Testis (tissue), 2 donors: ENCODE results near the gene KDELR3.

Experiments
- POLR2A ChIP-seq: fragments of 450-650 bp; IDR thresholded peaks from one replicate; pipeline ENCODE4 v1.6.1; 2017; ENCODE audit warnings: antibody characterized with exemption, mild to moderate bottlenecking, moderate library complexity
- TF ChIP-seq, protein P1 (sequence below), 3 experiments: fragments of 450-650 bp in 2 of 3; fragments of 200-600 bp in 1 of 3; sonication (generic) in 1 of 3; IDR thresholded peaks; one replicate each; pipeline ENCODE4 v1.5.1; 2016 to 2019; ENCODE audit warnings: antibody characterized with exemption in 3 of 3, mild to moderate bottlenecking in 2 of 3, moderate library complexity in 1 of 3

DNA sequence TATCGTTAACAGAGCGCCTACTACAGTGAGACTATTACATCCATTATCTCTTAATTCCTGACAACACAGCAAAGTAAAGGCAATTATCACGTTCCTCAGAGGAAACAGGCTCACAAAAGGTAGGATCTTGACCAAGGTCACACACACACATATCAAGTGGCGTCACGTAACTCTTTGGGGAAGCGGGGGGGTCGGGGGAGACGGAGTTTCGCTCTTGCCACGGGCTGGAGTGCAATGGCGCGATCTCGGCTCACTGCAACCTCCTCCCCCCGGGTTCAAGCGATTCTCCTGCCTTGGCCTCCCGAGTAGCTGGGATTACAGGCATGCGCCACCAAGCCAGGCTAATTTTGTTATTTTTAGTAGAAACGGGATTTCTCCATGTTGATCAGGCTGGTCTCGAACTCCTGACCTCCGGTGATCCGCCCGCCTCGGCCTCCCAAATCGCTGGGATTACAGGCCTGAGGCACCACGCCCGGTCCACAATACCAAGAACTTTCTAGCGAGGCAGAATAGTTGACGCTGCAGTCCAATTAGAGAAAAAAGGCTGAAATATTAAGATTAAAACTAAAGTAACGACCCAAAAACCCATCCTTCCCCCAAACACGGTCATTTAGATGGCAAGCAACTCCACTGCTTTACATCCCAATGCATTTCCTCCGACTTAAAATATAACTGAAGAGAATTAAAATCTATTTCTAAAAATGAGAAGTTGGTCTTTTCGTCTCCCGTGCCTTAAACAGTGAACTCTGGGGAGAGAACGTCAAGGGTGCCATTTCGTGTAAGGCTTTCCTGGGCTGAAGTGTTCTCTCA is 37.0 kb downstream of the KDELR3 start:
- TF ChIP-seq, protein P1, sequence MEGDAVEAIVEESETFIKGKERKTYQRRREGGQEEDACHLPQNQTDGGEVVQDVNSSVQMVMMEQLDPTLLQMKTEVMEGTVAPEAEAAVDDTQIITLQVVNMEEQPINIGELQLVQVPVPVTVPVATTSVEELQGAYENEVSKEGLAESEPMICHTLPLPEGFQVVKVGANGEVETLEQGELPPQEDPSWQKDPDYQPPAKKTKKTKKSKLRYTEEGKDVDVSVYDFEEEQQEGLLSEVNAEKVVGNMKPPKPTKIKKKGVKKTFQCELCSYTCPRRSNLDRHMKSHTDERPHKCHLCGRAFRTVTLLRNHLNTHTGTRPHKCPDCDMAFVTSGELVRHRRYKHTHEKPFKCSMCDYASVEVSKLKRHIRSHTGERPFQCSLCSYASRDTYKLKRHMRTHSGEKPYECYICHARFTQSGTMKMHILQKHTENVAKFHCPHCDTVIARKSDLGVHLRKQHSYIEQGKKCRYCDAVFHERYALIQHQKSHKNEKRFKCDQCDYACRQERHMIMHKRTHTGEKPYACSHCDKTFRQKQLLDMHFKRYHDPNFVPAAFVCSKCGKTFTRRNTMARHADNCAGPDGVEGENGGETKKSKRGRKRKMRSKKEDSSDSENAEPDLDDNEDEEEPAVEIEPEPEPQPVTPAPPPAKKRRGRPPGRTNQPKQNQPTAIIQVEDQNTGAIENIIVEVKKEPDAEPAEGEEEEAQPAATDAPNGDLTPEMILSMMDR (IDR thresholded peaks at IDR 0.05), result no peak
- no peak for TF ChIP-seq POLR2A
